Measurements from ENCODE around the gene TFF1.

TFF1 gene

GRCh38 chr21:42358937-42359336 lies 7.4 kb downstream of the TFF1 start:
- DNase-seq = no peak

- no peak for DNase-seq
Observed at GRCh38 chr21:42358261-42358660, 8.1 kb downstream of the TFF1 start.

- no peak for DNase-seq
Observed at GRCh38 chr21:42357307-42357706, 9.0 kb downstream of the TFF1 start.

- no peak for DNase-seq
Observed at GRCh38 chr21:42356650-42357049, 9.7 kb downstream of the TFF1 start.

- DNase-seq = no peak
Observed at GRCh38 chr21:42356046-42356445, 10.3 kb downstream of the TFF1 start.

GRCh38 chr21:42353623-42354022 lies 12.7 kb downstream of the TFF1 start:
- DNase-seq = no peak

GRCh38 chr21:42352441-42353095 lies 13.8 kb downstream of the TFF1 start:
- DNase-seq = no peak

- no peak for DNase-seq
Observed at GRCh38 chr21:42351626-42352440, 14.5 kb downstream of the TFF1 start.

GRCh38 chr21:42350927-42351426 lies 15.4 kb downstream of the TFF1 start, which contains the start of gene TFF2:
TFF2 (minus strand) TSS chr21:42350994; CDS start chr21:42350957, 37 bp downstream.
- no peak for DNase-seq

- DNase-seq = no peak
Observed at GRCh38 chr21:42350318-42350910, 15.9 kb downstream of the TFF1 start.

GRCh38 chr21:42349420-42350317 lies 16.7 kb downstream of the TFF1 start:
- no peak for DNase-seq

- DNase-seq = no peak
Observed at GRCh38 chr21:42348762-42349161, 17.6 kb downstream of the TFF1 start.

- DNase-seq = no peak
Observed at GRCh38 chr21:42347601-42348327, 18.6 kb downstream of the TFF1 start.

- DNase-seq = no peak
Observed at GRCh38 chr21:42346866-42347600, 19.3 kb downstream of the TFF1 start.

- DNase-seq = no peak
Observed at GRCh38 chr21:42346441-42346840, 19.9 kb downstream of the TFF1 start.

- DNase-seq = no peak
Observed at GRCh38 chr21:42344631-42345030, 21.7 kb downstream of the TFF1 start.

GRCh38 chr21:42343963-42344510 lies 22.3 kb downstream of the TFF1 start:
- DNase-seq = no peak

GRCh38 chr21:42343556-42343955 lies 22.8 kb downstream of the TFF1 start:
- DNase-seq = no peak

- no peak for DNase-seq
Observed at GRCh38 chr21:42343101-42343500, 23.2 kb downstream of the TFF1 start.

- DNase-seq = no peak
Observed at GRCh38 chr21:42341776-42342542, 24.4 kb downstream of the TFF1 start.

Measured in activated gamma-delta T cell treated with Interleukin-2 at 50 U/mL for 16 hours (primary cell).